K562 (cell line): ENCODE measurements around the gene DPP4. TPM values are rescaled to one million over a fixed set of nuclear protein-coding genes. Genes with fewer than 3 reads are reported as not detected.

Source experiments
- ATAC-seq: fragments of 200-7000 bp; cut with Tn5 transposase; 3 replicates; pipeline ENCODE4 v1.9.1; 2020; ENCODE audit warnings: moderate library complexity
- BruUV-seq: library from RNA; stranded (reverse); fragments of 400-500 nt; replicated peaks from 2 replicates; lab custom pipeline; 2021; lab: Mats Ljungman, UMichigan
- CTCF ChIA-PET: fragments of 300-600 bp; formaldehyde crosslinking; extraction: SDS; loops from one replicate; lab custom pipeline; 2021; ENCODE audit warnings: low intra/inter-chr PET ratio; lab: Yijun Ruan, JAX
- POLR2A ChIA-PET: fragments of 300-600, 350-650 bp; sonication (Branson Sonifier 250); formaldehyde crosslinking; extraction: SDS; loops from one replicate; lab custom pipeline; 2021; ENCODE audit warnings: antibody characterized with exemption, inconsistent platforms; lab: Yijun Ruan, JAX
- DNase-seq, 4 experiments: peaks; one replicate each; pipeline versions ENCODE4 v3.0.0 to v3.0.0-alpha.2; 2011 to 2018; ENCODE audit warnings: low spot score in 3 of 4, mixed read lengths in 3 of 4; ENCODE audit errors: extremely low read depth in 1 of 4
- FAIRE-seq: peaks from 2 replicates; lab custom pipeline; 2011; peaks lifted over from hg19 to GRCh38; lab: Jason Lieb, UNC
- H2AFZ ChIP-seq: 2 replicates; pipeline ENCODE4 v1.6.0; 2011; ENCODE audit warnings: low read depth, low read length, control low read depth, inconsistent platforms
- H3K27ac ChIP-seq: fragments of 200-600 bp; 3 replicates; pipeline ENCODE4 v1.8.0; 2011; ENCODE audit warnings: low read depth, mild to moderate bottlenecking, control low read depth, inconsistent platforms, low read length, moderate library complexity, mixed read lengths; ENCODE audit errors: extremely low read depth
- H3K27me3 ChIP-seq, 2 experiments: fragments of 300-600 bp in 1 of 2; 2 replicates in 1 of 2; 3 replicates in 1 of 2; pipeline versions ENCODE4 v1.6.0 to v1.8.0; 2011; ENCODE audit warnings: inconsistent platforms in 2 of 2, low read length in 2 of 2, mild to moderate bottlenecking in 1 of 2, mixed read lengths in 1 of 2, moderate library complexity in 1 of 2; ENCODE audit not compliant: control insufficient read depth in 2 of 2, insufficient read depth in 2 of 2
- H3K36me3 ChIP-seq: fragments of 300-600 bp; 3 replicates; pipeline ENCODE4 v1.8.0; 2011; ENCODE audit warnings: mild to moderate bottlenecking, low read length, inconsistent platforms; ENCODE audit not compliant: control insufficient read depth, insufficient read depth
- H3K4me1 ChIP-seq, 2 experiments: fragments of 200-600 bp in 1 of 2; replicated peaks in 1 of 2; 2 replicates in 1 of 2; 3 replicates in 1 of 2; pipeline versions ENCODE4 v1.5.1 to v1.8.0; 2011; ENCODE audit warnings: inconsistent platforms in 2 of 2, low read length in 2 of 2, mild to moderate bottlenecking in 1 of 2, mixed read lengths in 1 of 2, moderate library complexity in 1 of 2; ENCODE audit not compliant: control insufficient read depth in 2 of 2, insufficient read depth in 2 of 2
- H3K4me2 ChIP-seq: 2 replicates; pipeline ENCODE4 v1.6.1; 2011; ENCODE audit warnings: low read length, control low read depth, inconsistent platforms, mixed read lengths; ENCODE audit not compliant: insufficient read depth
- H3K4me3 ChIP-seq: fragments of 200-600 bp; sonication (generic), shearing (Covaris generic); 2 replicates; pipeline ENCODE4 v1.5.1; 2016; ENCODE audit warnings: control low read depth, inconsistent platforms
- H3K79me2 ChIP-seq: fragments of 200-600 bp; 3 replicates; pipeline ENCODE4 v1.8.0; 2011; ENCODE audit warnings: low read length, inconsistent platforms; ENCODE audit not compliant: control insufficient read depth, insufficient read depth
- H3K9ac ChIP-seq, 2 experiments: 2 replicates each; pipeline versions ENCODE4 v1.6.0 to v1.6.1; 2011; ENCODE audit warnings: low read depth in 2 of 2, low read length in 2 of 2, control low read depth in 1 of 2, inconsistent platforms in 1 of 2, mild to moderate bottlenecking in 1 of 2, mixed read lengths in 1 of 2; ENCODE audit not compliant: insufficient read depth in 1 of 2
- H3K9me1 ChIP-seq: one replicate; pipeline ENCODE4 v1.6.0; 2011; ENCODE audit warnings: inconsistent platforms, mild to moderate bottlenecking, low read length, moderate library complexity; ENCODE audit not compliant: control insufficient read depth, insufficient read depth
- H3K9me3 ChIP-seq: replicated peaks from 2 replicates; pipeline ENCODE4 v1.5.1; 2011; ENCODE audit warnings: low read depth, low read length, inconsistent platforms; ENCODE audit not compliant: control insufficient read depth, insufficient read depth
- H4K20me1 ChIP-seq: replicated peaks from 2 replicates; pipeline ENCODE4 v1.6.1; 2011; ENCODE audit warnings: low read length, inconsistent platforms, mixed read lengths; ENCODE audit not compliant: control insufficient read depth, insufficient read depth
- CBX8 ChIP-seq: fragments of 200-600 bp; sonication (generic); IDR thresholded peaks from 2 replicates; pipeline ENCODE4 v1.6.1; 2012; ENCODE audit warnings: borderline replicate concordance, mixed run types, low read depth, mild to moderate bottlenecking, moderate library complexity, mixed read lengths, low read length, control low read depth, inconsistent platforms; ENCODE audit not compliant: poor library complexity, severe bottlenecking; ENCODE audit errors: extremely low read depth
- CTCFL ChIP-seq: IDR thresholded peaks from 2 replicates; pipeline ENCODE4 v1.6.1; 2011; ENCODE audit warnings: borderline replicate concordance, low read depth, mild to moderate bottlenecking, moderate library complexity, low read length; ENCODE audit not compliant: insufficient read depth, poor library complexity, severe bottlenecking
- E2F1 ChIP-seq: sonication (generic); formaldehyde crosslinking; IDR thresholded peaks from 2 replicates; pipeline ENCODE4 v1.8.1; 2023; ENCODE audit warnings: mild to moderate bottlenecking, missing genetic modification reagents, moderate library complexity
- MYNN ChIP-seq, 2 experiments: sonication (generic); formaldehyde crosslinking in 1 of 2; IDR thresholded peaks; 2 replicates each; pipeline versions ENCODE4 v1.5.0 to v1.6.1; 2016 to 2020; ENCODE audit warnings: antibody characterized with exemption in 1 of 2, missing genetic modification reagents in 1 of 2
- U2AF2 ChIP-seq: fragments of 200-400 bp; formaldehyde crosslinking; optimal IDR thresholded peaks from 2 replicates; pipeline ENCODE3; 2017; ENCODE audit warnings: low read depth, mild to moderate bottlenecking, low read length
- ZC3H4 ChIP-seq: sonication (generic); formaldehyde crosslinking; IDR thresholded peaks from 2 replicates; pipeline ENCODE4 v1.9.0; 2021; ENCODE audit warnings: missing genetic modification reagents, borderline replicate concordance
- ZNF212 ChIP-seq: fragments of 450-650 bp; formaldehyde crosslinking; IDR thresholded peaks from 2 replicates; pipeline ENCODE4 v1.4.0; 2020; ENCODE audit warnings: mild to moderate bottlenecking
- ZNF217 ChIP-seq: sonication (generic); formaldehyde crosslinking; IDR thresholded peaks from 2 replicates; pipeline ENCODE4 v1.8.0; 2022; ENCODE audit warnings: mild to moderate bottlenecking, missing genetic modification reagents
- ZNF41 ChIP-seq: fragments of 250-450 bp; sonication (Bioruptor Pico); conservative IDR thresholded peaks from 2 replicates; pipeline ENCODE4 v1.4.0; 2020; ENCODE audit warnings: mild to moderate bottlenecking
- WGBS: fragments of 100-300 bp; shearing (Covaris generic); methylation state at CpG from one replicate; pipeline ENCODE4 v1.1.6; 2016; ENCODE audit warnings: low coverage, mixed read lengths; ENCODE audit not compliant: insufficient coverage; ENCODE audit errors: missing lambda C conversion rate; 5-methylcytosine and 5-hydroxymethylcytosine counted together
- in situ Hi-C: fragments of 300-500 bp; cut with MboI; formaldehyde crosslinking; loops from 4 replicates; pipeline ENCODE4 v1.15.0; 2018; ENCODE audit warnings: inconsistent platforms, mixed read lengths
- intact Hi-C: fragments of 100-400 bp; cut with micrococcal nuclease; formaldehyde crosslinking; loops from 2 replicates; pipeline ENCODE4 v1.14.2; 2022
- polyA plus RNA-seq, 8 experiments: library from polyadenylated mRNA; depleted of rRNA in 4 of 8; stranded (reverse) in 5 of 8; unstranded in 3 of 8; fragments of >200 nt; fragmentation: Nextera tagmentation in 2 of 8; fragmentation: Illumina TruSeq in 1 of 8; extraction: Ambion mirVana in 2 of 8; extraction: Trizol in 1 of 8; gene quantifications; 2 replicates each; pipeline versions ENCODE4 v1.2.1 to v1.2.3, GENCODE V29; 2011 to 2014; ENCODE audit warnings: inconsistent platforms in 1 of 8, missing spikeins in 1 of 8
- total RNA-seq, 7 experiments: library from RNA; depleted of rRNA in 6 of 7; stranded (reverse); fragments of >200 nt in 6 of 7; fragmentation: Illumina TruSeq in 2 of 7; extraction: Trizol in 2 of 7; gene quantifications; 2 replicates each; pipeline versions ENCODE4 v1.2.1 to v1.2.3, GENCODE V29; 2011 to 2021; ENCODE audit warnings: low replicate concordance in 1 of 7
- TF ChIP-seq, protein P1 (sequence below), 2 experiments: fragments of 450-650 bp; IDR thresholded peaks; 2 replicates each; pipeline ENCODE4 v1.6.1; 2016
- TF ChIP-seq, protein P2 (sequence below): sonication (generic); formaldehyde crosslinking; IDR thresholded peaks from 2 replicates; pipeline ENCODE4 v1.8.0; 2022; ENCODE audit warnings: mild to moderate bottlenecking, missing genetic modification reagents

Gene DPP4
- total and polyA plus RNA-seq, 9 of the 15 experiments (the other 6 are each of a cell fraction or from before 2014, with no cell fraction given), result 0.11 TPM; not detected in 8

GRCh38 chr2:161956738-161957137 lies 117.3 kb downstream of the DPP4 start:
- ATAC-seq (no peak), FAIRE-seq (no peak), DNase-seq (no peak)
- Histone ChIP-seq H2AFZ (no peak overlapping the region), H3K9me3 (no peaks in the 10 kb centered on the region), H3K4me2 (no peak overlapping the region), H3K27ac (no peak overlapping the region), H3K9me1 (no peaks in the 10 kb centered on the region), H3K36me3 (no peaks in the 10 kb centered on the region), H3K27me3 (no peaks in the 10 kb centered on the region), H4K20me1 (no peaks in the 10 kb centered on the region), H3K79me2 (no peaks in the 10 kb centered on the region), H3K4me1 (no peaks in the 10 kb centered on the region), H3K4me3 (no peak overlapping the region), H3K9ac (no peak overlapping the region)
- in situ Hi-C loops (no loop called here), intact Hi-C loops (no loop called here)
- 0% methylated on average over 3 of the region's 3 CpGs for WGBS
- BruUV-seq, result no TSS peak
- CTCF ChIA-PET, result no interaction called here
- TF ChIP-seq ZNF212 (no peak), ZC3H4 (no peak), ZNF217 (CRISPR knock-in tag) (no peak), MYNN (IDR thresholded peaks at IDR 0.05) (no peak), MYNN (CRISPR knock-in tag; IDR thresholded peaks at IDR 0.05) (no peak)
- TF ChIP-seq, protein P1, sequence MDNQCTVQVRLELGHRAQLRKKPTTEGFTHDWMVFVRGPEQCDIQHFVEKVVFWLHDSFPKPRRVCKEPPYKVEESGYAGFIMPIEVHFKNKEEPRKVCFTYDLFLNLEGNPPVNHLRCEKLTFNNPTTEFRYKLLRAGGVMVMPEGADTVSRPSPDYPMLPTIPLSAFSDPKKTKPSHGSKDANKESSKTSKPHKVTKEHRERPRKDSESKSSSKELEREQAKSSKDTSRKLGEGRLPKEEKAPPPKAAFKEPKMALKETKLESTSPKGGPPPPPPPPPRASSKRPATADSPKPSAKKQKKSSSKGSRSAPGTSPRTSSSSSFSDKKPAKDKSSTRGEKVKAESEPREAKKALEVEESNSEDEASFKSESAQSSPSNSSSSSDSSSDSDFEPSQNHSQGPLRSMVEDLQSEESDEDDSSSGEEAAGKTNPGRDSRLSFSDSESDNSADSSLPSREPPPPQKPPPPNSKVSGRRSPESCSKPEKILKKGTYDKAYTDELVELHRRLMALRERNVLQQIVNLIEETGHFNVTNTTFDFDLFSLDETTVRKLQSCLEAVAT (IDR thresholded peaks at IDR 0.05), result no peak
- POLR2A ChIA-PET, result no interaction called here

DNA sequence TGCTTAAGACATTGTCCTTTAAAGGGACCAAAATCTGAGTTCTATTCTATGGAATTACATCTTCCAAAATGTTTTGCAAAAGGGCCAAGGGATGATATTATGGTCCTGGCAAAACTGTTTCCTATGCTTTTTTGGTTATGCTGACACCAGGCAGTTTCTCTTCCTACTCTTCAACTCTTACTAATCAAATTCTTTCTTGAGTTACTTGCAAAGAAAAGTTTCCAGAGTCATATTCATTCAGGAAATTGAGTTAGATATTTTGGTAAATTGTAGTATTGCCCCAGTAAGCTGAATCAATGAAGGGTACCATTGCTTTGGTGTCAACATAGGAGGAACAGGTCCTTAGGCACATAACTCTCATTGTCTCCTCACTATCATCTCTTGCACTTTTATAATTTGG lies 118.8 kb downstream of the DPP4 start:
- intact Hi-C loops (no loop called here), in situ Hi-C loops (no loop called here)
- Histone ChIP-seq H3K9ac (no peak overlapping the region), H2AFZ (no peak overlapping the region), H3K9me3 (no peaks in the 10 kb centered on the region), H3K4me2 (no peak overlapping the region), H3K4me1 (no peaks in the 10 kb centered on the region), H3K27me3 (no peaks in the 10 kb centered on the region), H3K36me3 (no peaks in the 10 kb centered on the region), H3K79me2 (no peaks in the 10 kb centered on the region), H3K9me1 (no peaks in the 10 kb centered on the region), H3K4me3 (no peak overlapping the region), H4K20me1 (no peaks in the 10 kb centered on the region), H3K27ac (no peak overlapping the region)
- POLR2A ChIA-PET, result no interaction called here
- no TSS peak for BruUV-seq
- no peak for ATAC-seq
- no peak for DNase-seq
- FAIRE-seq, result no peak
- CTCF ChIA-PET, result no interaction called here
- TF ChIP-seq CBX8, result no peak
- TF ChIP-seq CTCFL, result no peak
- TF ChIP-seq ZNF41 (CRISPR knock-in tag), result no peak
- no peak for TF ChIP-seq U2AF2
- TF ChIP-seq, protein P2, sequence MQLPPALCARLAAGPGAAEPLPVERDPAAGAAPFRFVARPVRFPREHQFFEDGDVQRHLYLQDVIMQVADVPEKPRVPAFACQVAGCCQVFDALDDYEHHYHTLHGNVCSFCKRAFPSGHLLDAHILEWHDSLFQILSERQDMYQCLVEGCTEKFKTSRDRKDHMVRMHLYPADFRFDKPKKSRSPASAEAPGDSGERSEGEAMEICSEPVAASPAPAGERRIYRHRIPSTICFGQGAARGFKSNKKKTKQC (CRISPR knock-in tag), result no peak
- no peak for TF ChIP-seq E2F1 (CRISPR knock-in tag)
